ENCODE measurements around the gene STARD5. TPM values are rescaled to one million over a fixed set of nuclear protein-coding genes. Genes with fewer than 3 reads are reported as not detected.

STARD5 gene
- total and polyA plus RNA-seq, 7 donors: 0.66 to 26.1 (median 6.4) TPM

GRCh38 chr15:81321667-81322066, 2.3 kb downstream of the STARD5 start:
- Histone ChIP-seq H3K27me3 (no peaks in the 10 kb centered on the region), H3K9me3 (no peaks in the 10 kb centered on the region), H3K4me3 (no peak overlapping the region), H3K36me3 (peaks cover 0 to 27% (median 2%) of the 10 kb centered on the region in 4 donors), H3K27ac (no peak overlapping the region), H3K4me1 (peaks cover 0 to 20% (median 6%) of the 10 kb centered on the region in 4 donors)
- no peak for TF ChIP-seq EP300 (IDR thresholded peaks at IDR 0.05)
- TF ChIP-seq POLR2AphosphoS5 (IDR thresholded peaks at IDR 0.05): no peak
- TF ChIP-seq POLR2A (IDR thresholded peaks at IDR 0.05): no peak
- TF ChIP-seq CTCF (IDR thresholded peaks at IDR 0.05): no peak
- WGBS, 2 donors: 89 to 92% methylated on average over 1 of the region's 1 CpG
- intact Hi-C loops (cut with DNase I): loop anchor here (5.0 to 10.0 kb wide), 2 partner anchors 317 to 726 kb away; partner anchors contain the start of genes MEX3B and TLNRD1
- DNase-seq: no peak

- Histone ChIP-seq H3K27me3 (no peaks in the 10 kb centered on the region), H3K4me3 (no peak overlapping the region), H3K9me3 (no peaks in the 10 kb centered on the region), H3K4me1 (peaks cover 0 to 11% (median 10%) of the 10 kb centered on the region in 4 donors), H3K27ac (no peak overlapping the region), H3K36me3 (peaks cover 0 to 27% (median 2%) of the 10 kb centered on the region in 4 donors)
- 91 to 94% methylated on average over 6 of the region's 6 CpGs for WGBS, 2 donors
- intact Hi-C loops (cut with DNase I): no loop called here
- no peak for DNase-seq
- no peak for TF ChIP-seq POLR2AphosphoS5 (IDR thresholded peaks at IDR 0.05)
- TF ChIP-seq EP300 (IDR thresholded peaks at IDR 0.05): no peak
- no peak for TF ChIP-seq POLR2A (IDR thresholded peaks at IDR 0.05)
- no peak for TF ChIP-seq CTCF (IDR thresholded peaks at IDR 0.05)
Observed at GRCh38 chr15:81317642-81318017, 6.3 kb downstream of the STARD5 start.

DNA sequence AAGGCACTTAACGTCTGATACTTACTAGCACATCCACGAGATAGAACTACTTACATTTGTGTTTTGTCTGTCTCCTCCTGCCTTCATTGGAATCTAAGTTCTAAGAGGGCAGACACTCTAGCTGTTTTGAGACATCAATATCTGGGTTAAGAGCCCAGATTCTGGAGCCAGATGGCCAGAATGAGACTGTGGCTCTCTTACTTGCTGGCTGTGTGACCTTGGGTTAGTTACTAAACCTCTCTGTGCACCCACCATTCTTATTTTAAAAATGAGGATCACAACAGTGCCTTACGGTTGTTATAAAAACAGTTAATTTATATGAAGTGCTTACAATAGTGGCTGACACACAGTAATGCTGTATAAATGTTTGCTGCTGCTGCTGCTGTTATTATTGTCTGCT, 7.7 kb downstream of the STARD5 start:
- Histone ChIP-seq H3K27me3 (no peaks in the 10 kb centered on the region), H3K36me3 (peaks cover 0 to 27% (median 2%) of the 10 kb centered on the region in 4 donors), H3K9me3 (no peaks in the 10 kb centered on the region), H3K4me1 (peaks cover 0 to 23% (median 21%) of the 10 kb centered on the region in 4 donors), H3K27ac (no peak overlapping the region), H3K4me3 (no peak overlapping the region)
- no peak for DNase-seq
- 85 to 88% methylated on average over 3 of the region's 3 CpGs for WGBS, 2 donors
- intact Hi-C loops (cut with DNase I): no loop called here
- TF ChIP-seq EP300 (IDR thresholded peaks at IDR 0.05): no peak
- no peak for TF ChIP-seq POLR2A (IDR thresholded peaks at IDR 0.05)
- TF ChIP-seq POLR2AphosphoS5 (IDR thresholded peaks at IDR 0.05): no peak
- no peak for TF ChIP-seq CTCF (IDR thresholded peaks at IDR 0.05)

DNA sequence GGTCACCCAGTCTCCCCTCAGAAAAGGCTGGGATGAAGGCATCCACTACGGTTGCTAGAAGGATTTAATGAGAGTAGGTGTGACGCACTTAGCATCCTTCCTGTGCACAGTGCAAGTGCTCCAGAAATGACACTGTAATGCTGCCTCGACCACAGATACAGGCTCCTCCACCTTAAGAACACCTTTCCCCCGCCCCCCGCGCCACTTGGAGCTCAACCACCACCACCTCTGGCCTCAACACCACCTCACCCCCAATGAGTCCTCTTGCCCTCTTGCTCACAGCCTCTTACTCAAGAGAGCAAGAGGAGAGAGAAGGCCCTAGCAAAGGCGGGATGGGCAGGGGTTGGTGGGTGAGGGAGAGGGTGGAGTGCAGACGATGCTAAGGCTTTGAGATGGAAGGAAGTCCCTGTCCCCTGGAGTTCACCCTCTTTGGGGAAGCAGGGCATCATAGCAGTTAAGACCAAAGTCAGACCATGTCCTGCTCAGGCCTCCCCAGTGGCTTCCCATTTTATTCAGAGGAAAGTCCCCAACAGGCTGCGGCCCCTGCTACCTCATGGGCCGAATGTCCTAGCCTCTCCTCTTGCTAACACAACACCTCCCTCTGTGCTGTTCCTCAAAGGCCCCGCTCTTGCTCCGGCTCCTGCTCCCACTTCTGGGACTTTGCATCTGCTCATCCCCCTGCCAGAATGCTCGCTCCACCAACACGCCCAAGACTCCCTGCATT, 8.3 kb downstream of the STARD5 start:
- no peak for DNase-seq
- Histone ChIP-seq H3K9me3 (no peaks in the 10 kb centered on the region), H3K4me3 (no peak overlapping the region), H3K4me1 (peaks cover 0 to 29% (median 26%) of the 10 kb centered on the region in 4 donors), H3K27me3 (no peaks in the 10 kb centered on the region), H3K27ac (no peak overlapping the region), H3K36me3 (peaks cover 0 to 27% (median 2%) of the 10 kb centered on the region in 4 donors)
- WGBS, 2 donors: 82 to 92% methylated on average over 14 of the region's 14 CpGs
- intact Hi-C loops (cut with DNase I): no loop called here
- no peak for TF ChIP-seq POLR2A (IDR thresholded peaks at IDR 0.05)
- TF ChIP-seq EP300 (IDR thresholded peaks at IDR 0.05): no peak

DNA sequence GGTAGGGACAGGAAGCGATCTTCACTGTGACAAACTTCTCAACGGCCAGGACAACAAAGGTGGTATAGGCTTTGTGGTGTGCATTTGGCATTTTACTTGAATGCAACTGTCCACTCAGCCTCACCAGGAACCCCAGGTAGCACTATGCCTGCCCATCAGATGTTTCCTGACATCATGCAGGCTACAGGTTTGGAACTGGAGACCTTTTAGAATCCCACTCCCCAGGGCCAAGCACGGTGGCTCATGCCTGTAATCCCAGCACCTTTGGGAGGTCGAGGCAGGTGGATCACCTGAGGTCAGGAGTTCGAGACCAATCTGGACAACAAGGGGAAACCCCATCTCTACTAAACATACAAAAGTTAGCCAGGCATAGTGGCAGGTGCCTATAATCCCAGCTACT, 9.6 kb downstream of the STARD5 start:
- no peak overlapping the region for H3K4me3 ChIP-seq
- TF ChIP-seq CTCF (IDR thresholded peaks at IDR 0.05) (no peak), EP300 (IDR thresholded peaks at IDR 0.05) (no peak), POLR2A (IDR thresholded peaks at IDR 0.05) (no peak), POLR2AphosphoS5 (IDR thresholded peaks at IDR 0.05) (no peak)
- no peak overlapping the region for H3K27ac ChIP-seq
- H3K4me1 ChIP-seq: peaks cover 0 to 33% (median 30%) of the 10 kb centered on the region in 4 donors
- H3K27me3 ChIP-seq: no peaks in the 10 kb centered on the region
- WGBS, 2 donors: 86 to 91% methylated on average over 5 of the region's 5 CpGs
- intact Hi-C loops (cut with DNase I): no loop called here
- H3K9me3 ChIP-seq: no peaks in the 10 kb centered on the region
- no peak for DNase-seq
- peaks cover 0 to 26% (median 2%) of the 10 kb centered on the region in 4 donors for H3K36me3 ChIP-seq
